NCI-H774 (cell line): Measurements from ENCODE around the gene GPR173.

Experiments used
- DNase-seq: peaks from one replicate; lab custom pipeline; 2025; lab: John Stamatoyannopoulos, UW

GPR173 gene

GRCh38 chrX:53048169-53049126, at the start of gene GPR173:
Gene GPR173, plus strand, starts transcription at chrX:53048789. Its CDS starts 27,833 bp downstream, at chrX:53076622.
- peak; percentile 33 for DNase-seq

- DNase-seq = no peak
These were observed 48.0 kb upstream of the GPR173 start for GRCh38 chrX:53000447-53001135.

- DNase-seq = no peak
These were observed 46.6 kb upstream of the GPR173 start for GRCh38 chrX:53001958-53002357.

GRCh38 chrX:53003111-53003510, 45.5 kb upstream of the GPR173 start:
- no peak for DNase-seq

- DNase-seq = no peak
These were observed 44.6 kb upstream of the GPR173 start for GRCh38 chrX:53004038-53004437.

GRCh38 chrX:53004811-53005210, 43.8 kb upstream of the GPR173 start:
- DNase-seq = no peak

GRCh38 chrX:53005327-53005726, 43.3 kb upstream of the GPR173 start:
- DNase-seq = no peak

- no peak for DNase-seq
These were observed 39.6 kb upstream of the GPR173 start for GRCh38 chrX:53009032-53009431.

GRCh38 chrX:53013291-53013690, 35.3 kb upstream of the GPR173 start:
- DNase-seq = no peak

GRCh38 chrX:53018627-53019026, 30.0 kb upstream of the GPR173 start:
- no peak for DNase-seq

- no peak for DNase-seq
These were observed 26.2 kb upstream of the GPR173 start for GRCh38 chrX:53022381-53022780.

GRCh38 chrX:53028678-53029077, 19.9 kb upstream of the GPR173 start:
- DNase-seq = no peak

GRCh38 chrX:53031380-53031779, 17.2 kb upstream of the GPR173 start:
- DNase-seq = no peak

- DNase-seq = no peak
These were observed 12.4 kb upstream of the GPR173 start for GRCh38 chrX:53036149-53036548.

GRCh38 chrX:53039236-53039635, 9.4 kb upstream of the GPR173 start:
- DNase-seq = no peak

- no peak for DNase-seq
These were observed 3.6 kb upstream of the GPR173 start for GRCh38 chrX:53044995-53045394.

GRCh38 chrX:53047228-53047627, 1.4 kb upstream of the GPR173 start:
- DNase-seq = no peak

- DNase-seq = no peak
These were observed 533 bp downstream of the GPR173 start for GRCh38 chrX:53049127-53049517.

GRCh38 chrX:53050841-53051240, 2.3 kb downstream of the GPR173 start:
- DNase-seq = no peak

- DNase-seq = no peak
These were observed 6.8 kb downstream of the GPR173 start for GRCh38 chrX:53055244-53055849.

- no peak for DNase-seq
These were observed 7.7 kb downstream of the GPR173 start for GRCh38 chrX:53056292-53056691.

GRCh38 chrX:53065104-53065503, 16.5 kb downstream of the GPR173 start:
- DNase-seq = no peak

GRCh38 chrX:53071064-53071463, 22.5 kb downstream of the GPR173 start:
- no peak for DNase-seq
